Fibroblast of lung (primary cell): ENCODE data around the gene RBMS1. TPM values are rescaled to one million over a fixed set of nuclear protein-coding genes. Genes with fewer than 3 reads are reported as not detected.

Experiments
- DNase-seq, 2 donors: peaks; one replicate each; pipeline versions ENCODE4 v3.0.0 to v3.0.0-alpha.2; 2010; ENCODE audit warnings: low read depth in 2 of 2
- H2AFZ ChIP-seq: 2 replicates; pipeline ENCODE4 v1.5.1; 2012; ENCODE audit warnings: low read length, control low read depth, inconsistent platforms
- H3K27ac ChIP-seq: 2 replicates; pipeline ENCODE4 v1.5.1; 2011; ENCODE audit warnings: low read length, control low read depth; ENCODE audit not compliant: insufficient read depth
- H3K27me3 ChIP-seq: 2 replicates; pipeline ENCODE4 v1.5.1; 2011; ENCODE audit warnings: mild to moderate bottlenecking, low read length; ENCODE audit not compliant: control insufficient read depth, insufficient read depth
- H3K36me3 ChIP-seq: 2 replicates; pipeline ENCODE4 v1.5.1; 2011; ENCODE audit warnings: low read length; ENCODE audit not compliant: control insufficient read depth, insufficient read depth
- H3K4me1 ChIP-seq: 2 replicates; pipeline ENCODE4 v1.5.1; 2011; ENCODE audit warnings: low read length; ENCODE audit not compliant: control insufficient read depth, insufficient read depth; ENCODE audit errors: extremely low read depth
- H3K4me2 ChIP-seq: 2 replicates; pipeline ENCODE4 v1.5.1; 2011; ENCODE audit warnings: low read length, control low read depth; ENCODE audit not compliant: insufficient read depth; ENCODE audit errors: extremely low read depth
- H3K4me3 ChIP-seq, 4 experiments: fragments of 200-600 bp in 1 of 4; sonication (generic) in 1 of 4; replicated peaks in 1 of 4; 2 replicates each; pipeline ENCODE4 v1.5.1; 2011 to 2016; ENCODE audit warnings: low read length in 4 of 4, low read depth in 3 of 4, mild to moderate bottlenecking in 3 of 4, control low read depth in 2 of 4, inconsistent platforms in 1 of 4, mixed read lengths in 1 of 4; ENCODE audit not compliant: insufficient read depth in 1 of 4; ENCODE audit errors: control extremely low read depth in 1 of 4
- H3K79me2 ChIP-seq: 2 replicates; pipeline ENCODE4 v1.5.1; 2012; ENCODE audit warnings: mild to moderate bottlenecking, low read length, inconsistent platforms; ENCODE audit not compliant: control insufficient read depth, insufficient read depth
- H3K9ac ChIP-seq: 2 replicates; pipeline ENCODE4 v1.5.1; 2011; ENCODE audit warnings: mild to moderate bottlenecking, low read length, control low read depth; ENCODE audit not compliant: insufficient read depth
- H3K9me3 ChIP-seq: 2 replicates; pipeline ENCODE4 v1.5.1; 2012; ENCODE audit warnings: low read depth, low read length; ENCODE audit not compliant: control insufficient read depth, insufficient read depth
- H4K20me1 ChIP-seq: 2 replicates; pipeline ENCODE4 v1.5.1; 2011; ENCODE audit warnings: low read length; ENCODE audit not compliant: control insufficient read depth, insufficient read depth; ENCODE audit errors: extremely low read depth
- EZH2 ChIP-seq: IDR thresholded peaks from 2 replicates; pipeline ENCODE4 v1.5.1; 2012; ENCODE audit warnings: low read length, control low read depth, mild to moderate bottlenecking; ENCODE audit errors: missing control alignments
- polyA plus RNA-seq, 2 donors: library from polyadenylated mRNA; depleted of rRNA in 1 of 2; stranded (reverse) in 1 of 2; unstranded in 1 of 2; fragments of >200 nt; gene quantifications; 2 replicates each; pipeline ENCODE4 v1.2.1, GENCODE V29; 2011 to 2012; ENCODE audit warnings: missing spikeins in 1 of 2
- total RNA-seq: library from RNA; depleted of rRNA; stranded (reverse); fragments of >200 nt; gene quantifications from 2 replicates; pipeline ENCODE4 v1.2.1, GENCODE V29; 2014
- TF ChIP-seq, protein P1 (sequence below), 2 donors: IDR thresholded peaks in 1 of 2; conservative IDR thresholded peaks in 1 of 2; 1 replicate in 1 of 2; 2 replicates in 1 of 2; pipeline ENCODE4 v1.5.1; 2011 to 2012; ENCODE audit warnings: low read length in 2 of 2, control low read depth in 1 of 2, inconsistent platforms in 1 of 2, low read depth in 1 of 2, mild to moderate bottlenecking in 1 of 2

RBMS1 gene
- total and polyA plus RNA-seq, 2 donors (not counting 1 experiment from before 2014, with no cell fraction given): 77.3 to 146 TPM

DNA sequence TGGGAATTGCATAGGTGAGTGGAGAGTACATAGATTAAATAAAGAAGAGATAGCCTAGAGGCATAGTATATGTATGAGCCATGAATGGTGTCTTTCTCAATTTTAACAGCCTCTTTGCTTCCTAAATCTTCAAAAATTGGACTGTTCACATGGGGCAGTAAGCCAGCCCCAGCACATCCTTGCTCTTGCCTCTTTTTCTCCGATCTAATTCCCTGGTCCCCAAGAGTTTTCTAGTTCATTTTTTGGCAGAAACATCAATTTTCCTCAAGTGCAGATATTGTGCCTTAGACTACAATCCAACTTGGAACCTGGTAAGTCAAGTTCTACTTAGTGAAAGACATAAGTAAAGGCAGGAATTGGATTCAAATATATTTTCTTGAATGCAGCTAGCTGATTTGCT, 243.7 kb downstream of the RBMS1 start:
- H3K4me1 ChIP-seq: no peaks in the 10 kb centered on the region
- no peaks in the 10 kb centered on the region for H4K20me1 ChIP-seq
- no peak overlapping the region for H3K9ac ChIP-seq
- no peaks in the 10 kb centered on the region for H3K36me3 ChIP-seq
- no peak for DNase-seq
- H3K4me3 ChIP-seq: no peak overlapping the region
- H3K27me3 ChIP-seq: no peaks in the 10 kb centered on the region
- H2AFZ ChIP-seq: no peak overlapping the region
- no peaks in the 10 kb centered on the region for H3K9me3 ChIP-seq
- H3K27ac ChIP-seq: no peak overlapping the region
- TF ChIP-seq, protein P1, sequence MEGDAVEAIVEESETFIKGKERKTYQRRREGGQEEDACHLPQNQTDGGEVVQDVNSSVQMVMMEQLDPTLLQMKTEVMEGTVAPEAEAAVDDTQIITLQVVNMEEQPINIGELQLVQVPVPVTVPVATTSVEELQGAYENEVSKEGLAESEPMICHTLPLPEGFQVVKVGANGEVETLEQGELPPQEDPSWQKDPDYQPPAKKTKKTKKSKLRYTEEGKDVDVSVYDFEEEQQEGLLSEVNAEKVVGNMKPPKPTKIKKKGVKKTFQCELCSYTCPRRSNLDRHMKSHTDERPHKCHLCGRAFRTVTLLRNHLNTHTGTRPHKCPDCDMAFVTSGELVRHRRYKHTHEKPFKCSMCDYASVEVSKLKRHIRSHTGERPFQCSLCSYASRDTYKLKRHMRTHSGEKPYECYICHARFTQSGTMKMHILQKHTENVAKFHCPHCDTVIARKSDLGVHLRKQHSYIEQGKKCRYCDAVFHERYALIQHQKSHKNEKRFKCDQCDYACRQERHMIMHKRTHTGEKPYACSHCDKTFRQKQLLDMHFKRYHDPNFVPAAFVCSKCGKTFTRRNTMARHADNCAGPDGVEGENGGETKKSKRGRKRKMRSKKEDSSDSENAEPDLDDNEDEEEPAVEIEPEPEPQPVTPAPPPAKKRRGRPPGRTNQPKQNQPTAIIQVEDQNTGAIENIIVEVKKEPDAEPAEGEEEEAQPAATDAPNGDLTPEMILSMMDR (conservative IDR thresholded peaks at IDR 0.05 in 1 of 2, IDR thresholded peaks at IDR 0.05 in 1 of 2; ENCODE audit: low read depth in 1 of 2, low read length in 2 of 2): no peak
- TF ChIP-seq EZH2: no peak
- no peak overlapping the region for H3K4me2 ChIP-seq
- no peaks in the 10 kb centered on the region for H3K79me2 ChIP-seq

DNA sequence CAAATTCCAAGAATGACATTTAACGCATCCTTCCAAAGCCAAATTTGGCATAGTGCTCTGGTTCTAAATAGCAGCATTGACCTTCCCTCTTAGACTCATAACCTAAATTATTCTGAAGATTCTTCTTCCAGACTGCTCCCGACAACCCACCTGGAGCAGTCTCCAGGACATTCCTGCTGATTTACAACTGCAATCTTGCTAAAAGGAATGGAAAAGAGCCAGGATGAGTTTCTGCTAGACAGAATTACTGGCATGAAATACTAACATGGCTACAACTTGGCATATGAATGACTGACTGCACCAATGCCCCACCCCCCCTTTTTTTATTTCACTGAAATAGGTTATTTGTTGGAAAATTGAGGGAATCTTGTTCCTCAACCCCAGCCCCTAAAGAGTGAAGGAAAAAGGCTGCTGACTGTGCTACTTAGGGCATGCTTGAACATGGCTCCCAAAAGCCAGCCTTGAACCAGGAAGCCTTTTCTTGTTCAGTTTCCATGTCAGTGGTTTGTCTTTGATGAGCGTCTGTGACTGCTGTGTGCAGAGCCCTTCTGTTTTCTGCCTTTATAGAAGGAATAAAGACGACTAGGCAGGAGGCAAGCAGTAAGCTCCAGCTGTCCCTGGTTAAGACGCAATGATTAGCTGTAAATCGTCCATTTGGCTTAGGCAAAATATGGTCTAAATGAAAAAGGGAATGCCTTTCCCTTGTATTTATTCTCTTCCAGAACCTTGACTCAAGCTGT, 246.1 kb downstream of the RBMS1 start:
- Histone ChIP-seq H3K27me3 (no peaks in the 10 kb centered on the region), H2AFZ (no peak overlapping the region), H3K27ac (no peak overlapping the region), H3K4me1 (no peaks in the 10 kb centered on the region), H3K9me3 (no peaks in the 10 kb centered on the region), H3K4me3 (no peak overlapping the region), H3K9ac (no peak overlapping the region), H3K4me2 (no peak overlapping the region), H3K79me2 (no peaks in the 10 kb centered on the region), H4K20me1 (no peaks in the 10 kb centered on the region), H3K36me3 (no peaks in the 10 kb centered on the region)
- peak in 1 of 2 donors; percentile 58 for DNase-seq
- TF ChIP-seq EZH2: no peak
- TF ChIP-seq, protein P1 (conservative IDR thresholded peaks at IDR 0.05 in 1 of 2, IDR thresholded peaks at IDR 0.05 in 1 of 2; ENCODE audit: low read depth in 1 of 2, low read length in 2 of 2): no peak

DNA sequence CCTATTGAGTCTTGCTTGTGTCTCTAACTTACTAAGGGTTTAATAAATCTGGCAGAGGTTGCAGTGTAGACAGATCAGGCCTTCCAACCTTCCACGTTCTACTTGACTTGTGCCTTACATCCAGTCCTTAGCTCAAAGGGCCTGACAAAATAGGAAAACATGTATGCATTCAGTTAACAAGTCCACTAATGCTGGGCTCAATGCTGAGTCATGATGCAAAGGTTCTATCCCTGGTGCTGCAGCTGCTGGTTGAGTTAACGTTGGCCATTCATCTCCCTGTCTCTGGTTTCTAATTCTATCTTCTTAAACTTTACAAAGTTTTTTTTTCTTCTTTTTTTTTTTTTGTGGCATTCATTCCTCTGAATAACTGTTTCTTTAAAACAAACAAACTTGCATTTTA, 247.3 kb downstream of the RBMS1 start:
- Histone ChIP-seq H3K79me2 (no peaks in the 10 kb centered on the region), H3K4me2 (no peak overlapping the region), H3K27ac (no peak overlapping the region), H3K4me1 (peaks cover 5% of the 10 kb centered on the region), H3K27me3 (no peaks in the 10 kb centered on the region), H3K9ac (no peak overlapping the region), H3K36me3 (no peaks in the 10 kb centered on the region), H3K4me3 (no peak overlapping the region), H4K20me1 (no peaks in the 10 kb centered on the region), H2AFZ (no peak overlapping the region), H3K9me3 (no peaks in the 10 kb centered on the region)
- TF ChIP-seq, protein P1 (conservative IDR thresholded peaks at IDR 0.05 in 1 of 2, IDR thresholded peaks at IDR 0.05 in 1 of 2; ENCODE audit: low read depth in 1 of 2, low read length in 2 of 2): no peak
- TF ChIP-seq EZH2: no peak
- DNase-seq: peak; percentile 33 to 70
